HG03175 (cell line): ENCODE measurements around the gene LHX1.

Source experiments
- ATAC-seq: cut with Tn5 transposase; IDR thresholded peaks from one replicate; pipeline ENCODE4 v1.9.1; 2021; ENCODE audit warnings: mild to moderate bottlenecking, moderate library complexity; ENCODE audit not compliant: unreplicated experiment

Gene LHX1

DNA sequence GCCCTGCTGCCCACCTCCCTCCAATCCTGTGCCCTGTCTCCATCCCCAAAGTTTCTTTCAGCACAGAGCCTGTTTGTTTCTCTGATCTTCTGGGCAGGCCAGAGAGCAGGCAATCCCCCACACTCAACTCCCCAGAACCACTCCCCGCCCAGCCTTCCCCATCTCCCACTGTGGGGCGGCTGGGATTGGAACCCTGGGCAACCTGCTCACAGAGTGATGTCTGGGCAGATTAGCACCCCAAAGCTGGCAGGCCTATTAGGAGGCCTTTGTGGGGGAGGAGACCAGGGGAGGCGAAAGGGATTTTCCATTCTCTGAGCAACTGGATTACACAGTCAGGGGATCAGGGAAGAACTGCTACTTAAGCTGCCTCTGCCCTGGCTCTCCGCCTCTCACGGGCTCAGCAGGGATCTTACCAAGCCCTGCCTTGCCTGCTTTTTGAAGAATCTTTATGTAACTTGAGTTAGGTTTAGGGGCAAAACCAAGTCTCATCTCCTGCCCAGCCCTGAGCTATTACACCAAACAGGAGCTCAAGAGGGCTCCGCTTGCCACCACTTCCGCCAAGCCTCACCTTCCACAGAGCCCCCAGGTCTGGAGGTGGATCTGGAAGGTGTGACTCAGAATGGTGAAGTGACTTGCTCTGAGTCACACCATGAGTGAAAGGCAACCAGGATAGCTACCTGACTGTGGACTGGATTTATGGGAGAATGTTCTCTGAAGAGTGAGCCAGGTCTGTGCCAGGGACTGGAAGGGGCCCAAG is 16.0 kb upstream of the LHX1 start:
- no peak for ATAC-seq

DNA sequence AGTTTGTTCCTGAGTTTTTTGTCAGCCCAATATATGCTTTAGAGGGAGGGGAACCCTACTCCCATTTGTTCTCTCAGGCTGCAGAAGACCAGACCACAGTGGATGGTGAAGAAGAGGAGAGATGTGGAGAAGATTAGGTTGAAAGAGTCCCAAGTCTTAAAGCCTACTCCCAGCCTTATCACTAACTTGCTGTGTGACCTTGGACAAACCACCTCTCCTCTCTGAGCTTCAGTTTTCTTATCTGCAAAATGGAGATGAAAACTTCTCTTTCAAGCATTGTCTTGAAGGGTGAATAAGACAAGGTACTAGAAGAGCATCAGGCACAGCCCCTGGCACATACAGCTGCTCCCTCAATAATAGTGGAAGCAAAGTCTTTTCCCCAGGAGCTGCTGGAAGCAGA is 15.1 kb upstream of the LHX1 start:
- no peak for ATAC-seq

DNA sequence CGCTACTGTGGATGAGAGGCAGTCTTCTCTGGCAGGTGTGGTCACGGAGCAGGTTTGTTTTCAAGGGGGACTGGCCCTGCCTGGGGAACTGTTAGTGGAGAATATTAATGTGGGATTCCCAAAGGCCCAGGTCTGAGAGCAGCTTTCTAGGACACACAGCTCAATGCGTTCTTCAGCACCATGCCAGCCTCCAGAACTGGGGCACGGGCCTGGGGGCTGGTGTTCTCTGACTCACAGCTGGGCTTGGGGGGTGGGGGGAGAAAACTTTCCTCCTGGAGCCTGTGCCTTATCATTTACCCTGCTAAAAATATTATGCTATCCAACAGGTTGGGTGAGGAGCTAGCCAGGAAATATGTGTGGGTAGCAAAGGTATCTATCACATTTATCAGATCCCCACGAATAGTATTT is 13.5 kb upstream of the LHX1 start:
- ATAC-seq = no peak

DNA sequence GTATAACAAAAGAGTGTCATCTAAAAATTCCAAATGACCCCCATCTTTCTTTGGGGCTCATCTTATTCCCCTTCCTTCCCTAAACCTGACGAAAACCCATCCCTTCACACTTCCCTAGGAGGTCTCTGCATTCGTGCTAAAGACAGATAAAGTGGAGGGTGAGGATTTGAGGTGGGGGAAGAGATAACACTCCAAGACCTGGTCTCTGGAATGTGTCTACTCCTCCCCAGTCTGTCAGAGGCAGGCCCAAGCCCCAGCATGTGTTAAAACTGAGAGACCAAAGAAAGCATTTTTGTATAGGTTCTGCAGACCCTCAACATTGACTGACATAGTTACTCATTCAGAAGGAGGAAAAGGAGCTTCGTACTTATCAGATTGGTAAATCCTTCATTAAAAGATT is 11.0 kb upstream of the LHX1 start:
- ATAC-seq = no peak

DNA sequence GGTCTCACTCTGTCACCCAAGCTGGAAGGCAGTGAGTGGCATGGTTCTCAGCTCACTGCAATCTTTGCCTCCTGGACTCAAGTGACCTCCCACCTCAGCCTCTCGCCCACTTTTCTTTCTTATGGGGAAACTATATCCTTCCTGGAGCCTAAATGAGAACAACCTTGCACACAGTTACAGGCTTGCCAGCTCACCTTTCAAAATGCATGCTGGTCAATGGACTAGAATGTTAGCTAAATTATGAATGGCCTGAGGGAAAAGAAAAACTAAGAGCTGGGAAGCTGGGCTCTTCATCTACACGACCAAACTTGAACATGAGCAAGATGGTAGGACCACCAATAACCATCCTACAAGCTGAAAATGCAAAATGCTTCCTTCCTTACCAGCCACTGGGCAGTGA is 10.6 kb upstream of the LHX1 start:
- no peak for ATAC-seq

DNA sequence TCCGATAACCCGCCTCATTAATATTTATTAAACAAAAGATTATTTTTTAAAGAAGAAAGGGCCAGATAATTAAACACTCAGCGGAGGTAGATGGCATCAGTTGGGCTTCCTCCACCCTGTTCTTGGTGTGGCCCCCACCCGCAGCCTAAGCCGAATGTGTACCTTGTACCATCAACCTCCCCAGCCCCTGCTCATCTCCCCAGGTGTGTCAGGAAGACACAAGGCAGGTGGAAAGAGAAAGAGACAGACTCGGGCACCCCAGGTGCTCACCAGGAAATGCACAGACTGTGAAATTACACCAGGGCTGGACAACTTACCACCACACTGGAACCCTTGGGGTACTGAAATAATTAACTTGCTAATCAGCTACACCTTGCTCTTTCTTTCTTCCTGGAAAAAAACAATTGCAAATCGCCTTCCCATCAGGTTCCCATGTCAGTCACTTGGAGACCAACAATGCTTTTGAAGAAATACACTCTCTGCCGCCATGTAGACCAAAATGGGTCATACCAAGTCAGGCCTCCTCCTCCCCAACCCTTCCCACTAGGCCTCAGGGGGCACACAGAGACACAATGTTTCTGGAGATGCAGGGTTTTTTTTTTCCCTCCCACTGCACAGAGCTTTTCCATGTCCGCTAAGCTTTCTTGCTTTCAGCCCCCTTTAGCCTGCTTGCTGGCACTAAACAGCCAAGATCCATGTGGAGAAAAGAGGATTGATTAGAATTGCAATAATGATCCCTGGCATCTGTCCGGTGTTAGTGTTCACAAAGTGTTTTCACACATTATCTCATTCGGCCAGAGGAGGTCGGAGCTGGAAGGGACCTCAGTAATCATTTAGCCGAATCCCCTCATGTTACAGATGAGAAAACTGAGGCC is 8.6 kb upstream of the LHX1 start:
- ATAC-seq = no peak

DNA sequence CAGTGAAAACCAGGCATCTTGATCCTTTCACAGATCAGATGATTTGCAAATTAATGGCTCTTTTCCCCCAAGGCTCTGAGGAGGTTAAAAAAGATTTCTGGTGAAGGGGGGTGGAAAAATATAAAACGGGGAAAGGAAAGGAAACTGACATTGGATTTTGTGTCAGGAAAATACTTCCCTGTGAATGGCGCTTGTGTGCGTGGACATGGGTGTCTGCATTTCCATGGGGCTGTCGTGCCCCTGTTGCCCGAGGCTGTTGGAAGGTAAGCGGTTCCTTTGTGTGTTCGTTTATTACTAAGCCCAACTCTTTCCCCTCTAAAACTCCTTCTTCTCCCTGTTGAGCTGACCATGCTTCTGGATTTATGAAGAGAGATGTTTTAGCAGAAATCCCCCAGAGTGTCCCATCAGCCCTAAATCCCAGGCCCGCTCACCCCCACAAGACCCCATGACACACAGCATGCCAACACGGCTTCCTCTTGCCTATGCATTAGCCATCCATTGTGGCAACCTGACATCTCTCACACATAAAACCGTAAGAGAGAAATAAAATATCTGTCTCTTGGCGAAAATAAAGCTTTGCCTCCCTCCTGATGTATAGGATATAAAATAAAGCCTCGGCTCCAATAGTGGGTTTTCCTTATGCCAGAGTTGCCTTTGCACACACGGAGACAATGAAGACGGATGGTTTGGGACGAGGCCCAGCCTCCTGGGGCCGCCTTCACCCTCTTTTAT is 7.3 kb upstream of the LHX1 start:
- no peak for ATAC-seq

DNA sequence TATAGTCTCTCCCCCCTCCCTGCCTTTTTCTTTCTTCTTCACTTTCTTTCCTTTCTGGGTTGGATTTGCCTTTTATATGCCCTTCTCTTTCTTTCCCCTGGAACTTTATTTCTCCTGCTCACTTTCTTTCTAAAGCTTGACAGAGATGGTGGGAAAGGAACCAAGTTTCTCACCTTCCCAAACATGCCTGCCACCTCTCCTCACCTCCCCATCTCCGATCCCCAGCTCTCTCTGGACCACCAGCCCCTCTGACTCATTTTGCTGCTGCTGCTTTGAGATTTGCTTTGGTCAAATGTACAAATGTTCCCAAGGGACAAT is 6.7 kb upstream of the LHX1 start:
- ATAC-seq = no peak

DNA sequence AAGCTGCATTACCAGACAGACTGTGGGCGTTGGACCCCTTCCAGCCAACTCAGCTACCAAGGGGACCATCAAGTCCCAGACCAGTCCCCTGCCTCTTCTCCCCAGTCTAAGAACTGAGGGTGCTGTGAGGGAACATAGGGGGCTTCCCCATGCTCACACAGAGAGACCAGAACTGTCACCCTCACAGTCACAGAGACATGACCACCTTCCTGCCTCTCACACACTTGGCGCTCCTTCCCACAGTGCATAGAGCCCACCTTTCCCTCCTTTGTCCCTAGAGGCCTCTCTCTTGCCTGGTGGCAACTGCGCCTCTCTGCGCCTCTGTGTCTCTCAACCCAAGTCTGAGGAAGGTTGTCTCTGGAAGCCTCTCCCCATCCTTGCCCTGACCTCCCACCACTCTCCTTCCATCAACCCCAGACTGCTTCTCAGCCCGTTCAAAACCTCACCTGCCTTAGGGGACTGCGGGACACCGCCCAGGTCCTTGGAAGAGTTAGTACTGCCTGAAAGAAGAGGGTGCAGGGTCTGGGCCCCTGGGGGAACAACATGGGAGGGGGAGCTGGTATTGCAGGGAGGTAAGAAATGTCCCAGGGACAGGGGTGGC is 6.1 kb upstream of the LHX1 start:
- ATAC-seq = no peak

DNA sequence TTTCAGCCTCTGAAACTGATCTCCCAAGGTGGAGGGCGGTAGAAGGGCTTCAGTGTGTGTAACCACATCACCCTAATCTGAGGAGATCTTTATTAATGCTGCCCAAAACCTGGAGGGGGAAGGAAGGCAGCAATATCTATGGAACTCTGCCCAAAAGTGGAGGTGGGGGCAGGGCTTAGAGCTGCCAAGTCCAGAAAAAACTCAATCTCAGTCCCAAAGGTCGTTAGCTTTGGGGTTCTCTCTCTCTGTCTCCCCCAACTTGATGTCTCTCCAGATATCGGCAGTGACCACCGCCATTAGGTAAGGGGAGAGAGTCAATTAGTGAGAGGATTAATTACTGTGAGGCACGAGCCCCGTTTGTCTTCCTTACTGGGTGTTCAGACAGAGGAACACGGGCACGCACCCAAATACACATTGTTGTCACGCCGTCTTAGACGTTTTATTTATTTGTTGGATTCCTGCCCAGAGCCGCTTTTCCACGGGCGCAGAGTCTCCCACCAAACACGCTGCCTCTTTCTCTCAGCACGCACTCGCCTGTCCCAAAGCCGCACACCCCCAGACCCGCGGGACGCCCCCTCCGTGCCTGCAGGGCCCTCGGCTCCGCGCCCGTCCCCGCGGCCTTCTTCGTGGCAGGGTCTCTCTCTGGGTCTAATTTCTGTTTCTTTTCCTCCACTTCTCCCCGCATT is 5.4 kb upstream of the LHX1 start:
- no peak for ATAC-seq

DNA sequence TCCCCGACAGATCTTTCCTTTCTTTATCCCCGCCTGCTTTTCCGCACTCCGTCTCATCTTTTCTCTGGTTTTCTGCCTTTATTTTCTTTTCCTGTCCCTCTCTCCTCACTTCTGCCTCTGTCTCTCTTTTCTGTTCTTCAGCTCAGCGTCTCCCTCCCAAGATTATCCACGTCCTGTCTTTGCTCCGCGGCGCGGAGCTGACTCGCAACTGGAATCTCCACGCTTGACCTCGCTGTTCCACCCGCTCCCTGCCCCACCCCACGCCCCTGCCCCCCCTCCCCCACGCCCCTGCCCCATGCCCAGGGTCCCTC is 4.9 kb upstream of the LHX1 start:
- no peak for ATAC-seq

DNA sequence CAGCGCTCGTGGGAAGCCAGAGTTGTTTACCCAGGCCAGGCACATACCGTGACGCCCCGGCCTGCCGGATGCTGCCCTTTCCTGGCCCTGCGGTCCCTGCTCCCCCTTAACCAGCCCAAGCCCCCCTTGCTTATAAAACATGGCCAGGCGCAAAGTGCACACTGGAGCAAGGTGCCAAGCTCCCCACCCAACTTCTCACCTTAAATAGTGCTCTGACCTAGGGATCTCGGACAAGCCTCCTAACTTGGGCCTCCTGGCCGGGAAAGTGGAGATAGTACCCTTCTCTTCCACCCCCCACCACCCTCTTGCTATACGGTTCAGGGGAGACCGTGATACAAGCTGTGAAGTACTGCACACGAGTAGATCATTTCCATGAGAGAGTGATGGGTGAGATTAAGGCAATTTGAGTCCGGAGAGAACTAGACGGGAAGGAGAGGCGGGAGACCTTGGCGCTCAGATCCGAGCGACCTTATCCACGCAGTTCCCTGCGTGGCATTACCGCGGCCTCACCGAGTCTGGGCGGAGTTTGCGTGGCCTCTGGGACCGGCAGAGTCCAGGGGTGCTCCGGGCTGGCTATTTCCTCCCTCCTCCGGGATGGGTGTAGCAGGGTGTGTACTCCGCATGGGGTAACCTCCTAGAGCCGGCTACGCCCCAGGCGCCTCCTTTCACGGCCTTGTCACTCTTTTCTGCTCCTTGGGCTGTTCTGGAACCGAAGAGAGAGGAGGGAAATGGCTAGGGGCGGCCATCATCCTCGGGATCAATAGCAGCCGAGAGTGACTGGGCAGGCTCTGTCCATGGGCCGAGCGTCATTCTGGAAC is 4.4 kb upstream of the LHX1 start:
- ATAC-seq = no peak

DNA sequence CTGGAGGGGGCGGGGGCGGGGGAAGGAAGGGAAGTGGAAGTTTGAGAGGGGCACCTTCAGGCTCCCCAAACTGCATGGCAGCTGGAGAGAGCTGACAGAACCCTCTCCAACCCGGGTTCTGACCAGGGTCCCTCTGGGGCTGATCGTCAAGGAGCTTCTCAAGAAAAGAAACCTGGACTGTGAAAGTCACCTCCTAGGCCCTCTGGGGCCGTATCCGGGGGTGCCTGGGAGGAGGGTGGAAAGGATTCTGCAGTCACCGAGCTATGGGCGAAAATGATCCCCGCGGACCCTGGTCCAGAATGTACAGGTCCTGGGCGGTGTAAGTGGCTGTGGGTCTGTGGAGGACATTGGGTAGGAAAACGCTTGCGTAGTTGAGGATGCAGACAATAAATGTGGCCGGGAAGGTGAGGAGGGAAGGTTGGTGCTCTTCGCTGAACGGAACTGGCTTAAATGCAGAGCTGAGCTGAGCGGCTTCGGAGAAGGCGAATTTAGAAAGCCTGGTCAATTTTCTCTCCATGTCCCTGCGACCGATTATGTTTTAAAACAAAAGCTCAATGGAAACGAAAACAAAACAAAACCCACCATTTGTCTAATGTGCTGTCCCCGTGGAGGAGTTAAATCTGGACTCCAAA is 3.6 kb upstream of the LHX1 start:
- ATAC-seq = no peak

DNA sequence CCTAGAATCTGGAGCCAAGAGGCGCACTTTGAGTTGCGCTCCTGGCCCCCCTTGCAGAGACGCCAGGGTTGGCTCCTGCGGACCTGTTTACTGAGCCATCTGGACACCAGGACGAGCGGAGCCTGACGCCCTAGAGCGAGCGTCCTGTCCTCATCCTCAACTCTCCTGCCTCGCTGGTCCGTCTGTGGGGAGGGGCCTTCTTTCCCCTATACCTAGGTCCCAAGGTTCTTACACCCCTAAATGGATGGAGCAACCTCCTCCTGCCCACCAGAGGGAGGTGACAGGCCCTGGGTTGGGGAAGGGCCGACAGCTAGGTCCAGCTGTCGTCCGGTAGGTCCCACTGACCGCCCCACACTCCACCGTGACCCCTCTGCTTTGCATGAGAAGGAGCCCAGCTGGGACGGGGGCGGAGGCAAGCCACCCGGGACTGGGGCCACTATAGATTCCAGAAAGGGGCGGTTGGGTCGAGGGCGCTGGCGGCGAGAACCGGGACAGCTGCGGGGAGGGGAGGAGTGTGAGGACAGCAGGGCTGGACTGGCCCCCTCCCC is 3.1 kb upstream of the LHX1 start:
- no peak for ATAC-seq

DNA sequence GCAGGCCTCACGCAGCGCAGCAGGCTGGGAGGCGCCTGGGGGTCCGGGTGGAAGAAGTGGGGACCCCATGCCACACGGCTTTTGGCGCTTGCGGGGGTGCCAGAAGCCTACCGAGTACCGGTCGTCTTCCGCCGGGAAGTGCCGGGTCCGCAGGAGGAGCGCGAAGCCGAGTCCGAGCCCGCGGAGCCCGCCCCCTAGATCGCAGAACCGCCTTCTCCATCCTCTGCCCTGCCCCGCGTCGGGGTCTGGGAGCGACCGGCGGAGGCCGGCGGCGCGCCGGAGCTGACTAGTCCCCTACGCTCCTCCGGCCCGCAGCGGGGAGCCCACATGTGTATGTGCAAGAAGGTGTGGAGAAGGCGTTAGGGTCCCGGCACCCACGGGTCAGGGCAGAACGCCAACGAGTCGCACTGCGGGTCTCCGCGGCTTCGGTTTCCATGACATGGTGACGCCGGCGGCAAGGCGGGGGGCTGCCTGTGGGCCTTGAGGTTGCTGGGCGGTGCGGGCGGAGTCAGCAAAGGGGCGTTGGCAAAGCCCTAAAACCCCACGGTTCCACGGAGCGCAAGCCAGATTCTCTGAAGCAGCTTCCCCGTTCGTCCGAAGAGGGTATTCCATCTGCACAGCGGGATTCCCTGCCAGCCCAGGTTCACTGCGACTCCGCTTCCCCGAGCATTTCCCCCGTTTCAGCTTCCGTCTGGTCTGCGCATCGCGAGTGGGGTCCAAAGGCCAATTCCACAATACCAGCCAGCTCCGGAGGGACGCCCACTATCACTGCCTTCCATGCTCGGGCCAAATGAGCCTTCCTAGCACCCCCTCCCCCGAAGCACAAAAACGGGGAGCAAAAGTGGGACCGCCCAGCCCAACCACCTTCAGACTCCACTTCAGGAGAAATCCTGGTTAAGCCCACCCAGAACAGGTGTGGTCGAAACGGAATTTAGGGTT is 2.3 kb upstream of the LHX1 start:
- ATAC-seq = no peak

DNA sequence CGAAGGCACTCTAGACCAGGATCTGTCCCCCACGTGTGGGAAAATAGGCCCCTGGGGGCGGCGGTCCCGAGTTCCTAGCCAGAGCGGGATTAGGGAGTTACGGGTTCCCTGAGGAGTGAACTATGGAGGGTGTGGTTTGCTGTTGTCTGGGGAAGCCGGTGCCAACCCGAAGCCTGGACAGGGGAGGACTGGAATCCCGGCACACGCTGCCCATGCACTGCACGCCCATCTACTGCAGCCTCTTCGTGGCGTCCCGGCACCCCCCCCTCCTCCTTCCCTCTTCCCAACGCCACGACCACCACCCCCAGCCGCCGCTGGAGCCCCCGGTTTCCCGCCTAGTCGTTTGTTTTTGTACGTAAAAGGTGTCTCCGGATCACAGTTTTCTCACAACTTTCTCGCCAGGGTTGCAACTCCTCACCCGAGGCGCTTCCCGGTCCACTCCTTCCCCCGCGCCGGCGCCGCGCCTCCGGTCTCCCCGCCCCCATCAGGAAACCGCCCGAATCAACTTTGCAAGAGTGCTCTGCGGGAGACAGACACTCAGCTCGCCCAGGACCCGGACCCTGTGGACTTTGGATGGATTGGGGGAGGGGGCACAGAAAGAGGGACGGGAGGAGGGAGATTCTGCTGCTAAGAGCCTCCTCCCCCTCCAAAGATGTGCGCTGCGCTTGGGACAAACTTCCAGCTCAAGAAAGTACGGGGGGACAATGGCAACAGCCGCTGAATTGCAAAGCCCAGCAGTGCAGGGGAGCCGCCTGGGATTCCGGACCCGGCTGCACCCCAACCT is 1.4 kb upstream of the LHX1 start:
- no peak for ATAC-seq

DNA sequence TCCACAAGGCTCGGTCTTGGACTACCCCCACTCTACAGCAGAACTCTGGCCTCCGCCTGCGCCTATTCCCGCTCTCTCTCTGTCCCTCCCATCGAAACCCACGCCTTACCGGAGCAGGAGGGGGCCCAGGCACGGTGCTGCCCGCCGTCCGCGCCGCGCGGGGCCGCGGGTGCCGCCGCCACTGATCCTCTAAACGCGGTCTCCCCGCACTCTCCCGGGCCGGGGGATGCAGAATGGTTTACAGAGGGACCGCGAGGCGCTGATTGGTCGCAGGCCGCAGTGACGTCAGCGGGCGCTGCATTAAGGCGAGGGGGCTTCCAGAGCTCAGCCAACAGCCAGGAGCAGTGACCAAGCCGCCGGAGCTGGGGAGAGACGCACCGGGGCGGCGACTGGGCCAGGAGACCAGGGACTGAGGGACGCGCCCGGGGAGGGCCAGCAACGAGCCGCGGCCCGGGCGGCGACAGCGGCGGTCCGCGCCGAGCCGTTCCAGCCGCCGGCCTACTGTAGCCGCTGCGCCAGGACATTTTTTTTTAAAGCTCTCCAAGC is 747 bp upstream of the LHX1 start:
- no peak for ATAC-seq
